ENCODE results near the gene TTC27.
"Not testable (repeated sequence)": the region's sequence is repeated elsewhere in the genome, so short reads cannot be mapped to it uniquely, and the experiment has no call there.

Gene TTC27

DNA sequence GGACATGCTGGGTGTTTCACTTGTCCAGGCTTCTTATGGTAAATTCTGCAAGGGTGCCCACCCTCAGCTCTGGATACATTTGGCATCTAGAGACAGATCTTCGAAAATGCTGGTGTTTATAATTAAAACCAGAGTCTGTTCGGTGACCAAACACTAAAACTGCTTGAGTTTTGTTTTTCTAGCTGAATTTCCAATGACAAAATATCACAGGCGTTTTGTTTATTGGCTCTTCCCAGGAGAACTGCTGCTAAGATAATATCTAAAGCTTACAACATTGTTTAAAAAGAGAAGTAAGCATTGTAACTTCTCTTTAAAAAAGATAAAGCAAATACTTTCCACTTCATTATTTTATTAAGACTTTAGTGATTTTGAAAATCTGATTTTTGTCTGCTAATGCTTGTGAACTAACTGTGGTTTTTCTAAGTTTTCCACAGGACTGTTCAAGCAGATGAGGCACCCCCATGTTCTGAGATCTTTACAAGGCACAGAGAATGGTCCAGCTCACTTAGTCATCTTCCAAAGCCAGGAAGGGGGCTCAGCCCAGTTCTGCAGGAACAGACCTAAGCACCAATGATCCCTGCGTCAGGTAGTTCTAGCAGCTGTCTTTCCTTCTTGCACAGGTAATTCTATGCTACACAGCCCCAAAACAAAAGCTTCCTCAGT is 224.1 kb downstream of the TTC27 start:
- DNase-seq (ENCODE audit: low read depth in 2 of 2), result no peak

DNA sequence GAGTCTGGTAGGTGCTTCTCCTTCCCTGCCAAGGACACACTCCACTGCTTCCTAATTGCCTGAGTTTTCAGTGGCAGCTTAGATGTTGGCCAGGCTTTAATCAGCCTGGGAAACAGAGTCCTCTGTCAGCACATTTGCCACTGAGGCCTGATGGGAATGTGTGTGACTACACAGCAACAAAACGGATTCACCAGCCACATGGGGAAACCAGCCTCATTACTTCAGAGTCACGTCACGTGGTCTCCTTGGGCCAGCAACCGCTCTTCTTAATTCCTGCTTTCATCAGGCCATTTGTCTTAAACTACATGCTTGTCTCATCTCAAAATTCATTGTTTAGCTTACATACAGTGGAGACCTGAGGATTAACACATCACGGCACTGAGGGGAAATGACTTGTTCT is 225.0 kb downstream of the TTC27 start:
- no peak for DNase-seq (ENCODE audit: low read depth in 2 of 2)

GRCh38 chr2:32856891-32857290 is 229.0 kb downstream of the TTC27 start:
- DNase-seq (ENCODE audit: low read depth in 2 of 2), result no peak

DNA sequence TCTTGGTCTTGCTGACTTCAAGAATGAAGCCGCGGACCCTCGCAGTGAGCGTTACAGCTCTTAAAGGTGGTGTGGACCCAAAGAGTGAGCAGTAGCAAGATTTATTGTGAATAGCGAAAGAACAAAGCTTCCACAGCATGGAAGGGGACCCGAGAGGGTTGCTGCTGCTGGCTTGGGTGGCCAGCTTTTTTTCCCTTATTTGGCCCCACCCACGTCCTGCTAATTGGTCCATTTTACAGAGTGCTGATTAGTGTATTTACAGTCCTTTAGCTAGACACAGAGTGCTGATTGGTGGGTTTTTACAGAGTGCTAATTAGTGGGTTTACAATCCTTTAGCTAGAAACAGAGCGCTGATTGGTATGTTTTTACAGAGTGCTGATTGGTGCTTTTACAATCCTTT is 230.9 kb downstream of the TTC27 start:
- no peak for DNase-seq (ENCODE audit: low read depth in 2 of 2)

DNA sequence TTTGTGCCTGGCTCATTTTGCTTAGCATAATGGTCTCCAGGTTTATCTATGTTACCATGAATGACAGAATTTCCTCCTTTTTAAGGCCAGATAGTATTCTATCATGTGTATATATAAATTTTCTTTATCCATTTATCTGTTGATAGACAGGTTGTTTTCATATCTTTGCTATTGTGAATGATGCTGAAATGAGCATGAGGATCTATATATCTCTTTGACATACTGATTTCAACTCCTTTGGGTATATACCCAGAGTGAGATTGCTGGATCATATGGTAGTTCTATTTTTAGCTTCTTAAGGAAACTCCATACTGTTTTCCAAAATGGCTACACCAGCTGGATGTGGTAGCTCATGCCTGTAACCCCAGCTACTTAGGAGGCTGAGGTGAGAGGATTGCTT is 232.5 kb downstream of the TTC27 start:
- no peak for DNase-seq (ENCODE audit: low read depth in 2 of 2)

DNA sequence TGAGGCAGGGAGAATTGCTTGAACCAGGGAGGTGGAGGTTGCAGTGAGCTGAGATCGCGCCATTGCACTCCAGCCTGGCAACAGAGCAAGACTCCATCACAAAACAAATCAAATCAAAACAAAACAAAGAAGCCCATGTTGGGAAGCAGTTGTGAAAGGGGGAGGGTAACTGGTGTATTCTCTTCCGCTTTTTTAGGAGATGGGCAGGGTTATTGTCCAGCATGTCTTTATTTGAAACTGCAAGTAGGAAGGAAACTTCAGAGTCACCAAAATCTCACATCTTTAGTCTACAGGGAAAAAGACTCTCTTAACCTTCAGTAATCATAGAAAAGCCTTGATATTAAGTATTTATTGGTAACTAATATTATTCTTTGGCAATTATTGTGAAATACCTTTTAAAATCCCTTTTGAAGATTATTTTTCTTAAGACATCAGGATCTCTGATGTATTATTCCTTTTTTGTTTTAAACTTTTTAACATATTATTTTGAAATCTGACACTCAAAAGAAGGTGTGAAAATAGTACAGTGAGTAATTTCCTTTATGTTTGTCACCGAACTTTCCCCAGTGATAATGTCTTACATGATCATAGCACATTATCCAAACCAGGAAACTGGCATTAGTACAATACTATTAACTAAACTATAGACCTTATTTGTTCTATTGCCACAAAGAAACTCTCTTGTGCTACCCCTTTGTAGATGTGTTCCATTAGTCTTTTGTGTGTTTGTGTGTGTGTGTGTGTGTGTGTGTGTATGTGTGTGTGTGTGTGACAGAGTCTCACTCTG is 234.6 kb downstream of the TTC27 start:
- DNase-seq (ENCODE audit: low read depth in 2 of 2), result no peak

DNA sequence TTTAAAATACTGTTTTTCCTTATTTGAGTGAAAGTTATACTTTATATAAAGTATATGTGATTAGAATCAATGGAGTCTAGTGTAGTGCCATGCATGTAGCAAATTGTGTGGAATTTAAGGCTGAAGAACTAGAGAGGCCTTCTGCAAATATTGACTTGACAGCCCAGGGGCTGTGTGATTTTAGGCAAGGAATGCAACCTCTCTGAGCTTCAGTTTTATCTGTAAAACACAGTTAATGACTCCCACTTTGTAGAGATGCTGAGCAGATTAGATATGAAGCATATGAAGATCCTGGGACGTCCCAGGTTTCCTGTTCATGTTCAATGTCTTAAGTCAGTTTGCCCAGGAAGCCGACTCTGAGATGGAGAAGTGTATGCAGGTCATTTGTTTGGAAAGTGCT is 235.5 kb downstream of the TTC27 start:
- DNase-seq (ENCODE audit: low read depth in 2 of 2), result no peak

GRCh38 chr2:32863803-32864202 is 236.0 kb downstream of the TTC27 start:
- no peak for DNase-seq (ENCODE audit: low read depth in 2 of 2)

GRCh38 chr2:32864334-32865111 is 236.7 kb downstream of the TTC27 start:
- DNase-seq (ENCODE audit: low read depth in 2 of 2), result no peak

- DNase-seq (ENCODE audit: low read depth in 2 of 2), result peak; percentile 2 to 4
These were observed 237.7 kb downstream of the TTC27 start for GRCh38 chr2:32865399-32866068.

DNA sequence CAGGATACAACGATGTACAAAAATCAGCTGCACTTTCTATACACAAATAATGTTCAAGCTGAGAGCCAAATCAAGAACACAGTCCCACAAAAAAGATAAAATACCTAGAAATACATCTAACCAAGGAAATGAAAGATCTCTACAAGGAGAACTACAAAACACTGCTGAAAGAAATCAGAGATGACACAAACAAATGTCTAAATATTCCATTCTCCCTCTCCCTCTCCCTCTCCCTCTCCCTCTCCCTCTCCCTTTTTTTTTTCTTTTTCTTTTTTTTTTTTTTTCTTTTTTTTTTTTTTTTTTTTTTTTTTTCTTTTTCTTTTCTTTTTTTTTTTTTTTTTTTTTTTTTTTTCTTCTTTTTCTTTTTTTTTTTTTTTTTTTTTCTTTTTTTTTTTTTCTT is 238.6 kb downstream of the TTC27 start:
- not testable (repeated sequence) for DNase-seq (ENCODE audit: low read depth in 2 of 2)

All from stimulated activated CD8-positive, alpha-beta memory T cell treated with anti-CD3 and anti-CD28 coated beads, Interleukin-15, amount 100 ng/mL, for 48 hours (primary cell).